OCI-LY3 (cell line): ENCODE measurements around the gene ENTPD7.

Experiments
- CTCF ChIP-seq: fragments of 200-600, 300-600 bp; sonication (generic); IDR thresholded peaks from 2 replicates; pipeline ENCODE4 v1.5.1; 2014; ENCODE audit warnings: antibody characterized with exemption, low read length, low read depth
- EZH2phosphoT487 ChIP-seq: fragments of 200-600 bp; shearing (Covaris generic); IDR thresholded peaks from 2 replicates; pipeline ENCODE4 v1.6.1; 2018; ENCODE audit warnings: antibody characterized with exemption, mixed run types, low read depth

GRCh38 chr10:99672884-99673283 lies 13.6 kb downstream of the ENTPD7 start:
- TF ChIP-seq CTCF = no peak
- no peak for TF ChIP-seq EZH2phosphoT487
